Type B pancreatic cell (in vitro differentiated cells): Measurements from ENCODE around the gene TAF3. TPM values are rescaled to one million over a fixed set of nuclear protein-coding genes. Genes with fewer than 3 reads are reported as not detected.
A peak's percentile ranks its signal among the peaks of the same experiment; 100 is the strongest.

ENCODE experiments used
- DNase-seq: peaks from one replicate; pipeline ENCODE4 v3.0.0; 2021; ENCODE audit warnings: mixed read lengths; ENCODE audit not compliant: unreplicated experiment; ENCODE audit errors: extremely low spot score
- H3K27ac Mint-ChIP-seq: 2 replicates; pipeline ENCODE4 v1.8.0; 2021; ENCODE audit warnings: mild to moderate bottlenecking, mixed read lengths
- H3K27me3 Mint-ChIP-seq: 2 replicates; pipeline ENCODE4 v1.8.0; 2021; ENCODE audit warnings: mixed read lengths
- H3K36me3 Mint-ChIP-seq: 2 replicates; pipeline ENCODE4 v1.8.0; 2021; ENCODE audit warnings: mixed read lengths
- H3K4me1 Mint-ChIP-seq: one replicate; pipeline ENCODE4 v1.8.0; 2021; ENCODE audit warnings: mixed read lengths; ENCODE audit not compliant: unreplicated experiment
- H3K4me3 Mint-ChIP-seq: 2 replicates; pipeline ENCODE4 v1.8.0; 2021; ENCODE audit warnings: mild to moderate bottlenecking, mixed read lengths
- H3K9me3 Mint-ChIP-seq: 2 replicates; pipeline ENCODE4 v1.8.0; 2021; ENCODE audit warnings: mixed read lengths
- CTCF ChIP-seq: fragments of 200-600 bp; sonication (generic); conservative IDR thresholded peaks from 2 replicates; pipeline ENCODE4 v1.5.0; 2021; ENCODE audit warnings: antibody characterized with exemption, mild to moderate bottlenecking
- total RNA-seq: library from RNA; stranded (reverse); gene quantifications from 2 replicates; pipeline ENCODE4 v1.2.1, GENCODE V29; 2021; ENCODE audit warnings: low replicate concordance

The TAF3 gene
- total RNA-seq, 1 donor from 2014 or later: 9.9 TPM

GRCh38 chr10:8060010-8060703, 241.9 kb downstream of the TAF3 start:
- peaks cover 46% of the 10 kb centered on the region for H3K4me1 Mint-ChIP-seq
- peak overlapping the region; percentile 88 for H3K4me3 Mint-ChIP-seq
- DNase-seq: no peak
- H3K9me3 Mint-ChIP-seq: no peaks in the 10 kb centered on the region
- H3K36me3 Mint-ChIP-seq: peaks cover 52% of the 10 kb centered on the region
- peaks cover 80% of the 10 kb centered on the region for H3K27me3 Mint-ChIP-seq
- no peak for TF ChIP-seq CTCF
- H3K27ac Mint-ChIP-seq: peak overlapping the region; percentile 91

- no peaks in the 10 kb centered on the region for H3K9me3 Mint-ChIP-seq
- H3K4me3 Mint-ChIP-seq: peak overlapping the region; percentile 88
- no peak for DNase-seq
- peaks cover 54% of the 10 kb centered on the region for H3K36me3 Mint-ChIP-seq
- no peak for TF ChIP-seq CTCF
- H3K27ac Mint-ChIP-seq: peak overlapping the region; percentile 91
- peaks cover 80% of the 10 kb centered on the region for H3K27me3 Mint-ChIP-seq
- H3K4me1 Mint-ChIP-seq: peaks cover 46% of the 10 kb centered on the region
Observed at GRCh38 chr10:8060704-8061121, 242.4 kb downstream of the TAF3 start.

- no peak for DNase-seq
- Mint-ChIP-seq H3K27me3 (peaks cover 85% of the 10 kb centered on the region), H3K4me1 (peaks cover 44% of the 10 kb centered on the region), H3K27ac (peak overlapping the region; percentile 91), H3K4me3 (peak overlapping the region; percentile 88), H3K9me3 (no peaks in the 10 kb centered on the region), H3K36me3 (peaks cover 60% of the 10 kb centered on the region)
- no peak for TF ChIP-seq CTCF
Observed at GRCh38 chr10:8061274-8062211, 243.2 kb downstream of the TAF3 start.

- Mint-ChIP-seq H3K27ac (peak overlapping the region; percentile 70), H3K4me3 (peak overlapping the region; percentile 68), H3K4me1 (peaks cover 40% of the 10 kb centered on the region), H3K36me3 (peaks cover 57% of the 10 kb centered on the region), H3K9me3 (no peaks in the 10 kb centered on the region), H3K27me3 (peaks cover 69% of the 10 kb centered on the region)
- TF ChIP-seq CTCF: no peak
- DNase-seq: no peak
Observed at GRCh38 chr10:8063128-8063908, 245.0 kb downstream of the TAF3 start.

GRCh38 chr10:8063935-8064334, 245.6 kb downstream of the TAF3 start:
- peaks cover 57% of the 10 kb centered on the region for H3K36me3 Mint-ChIP-seq
- TF ChIP-seq CTCF: no peak
- peaks cover 39% of the 10 kb centered on the region for H3K4me1 Mint-ChIP-seq
- no peak for DNase-seq
- H3K9me3 Mint-ChIP-seq: no peaks in the 10 kb centered on the region
- peak overlapping the region; percentile 32 for H3K4me3 Mint-ChIP-seq
- H3K27me3 Mint-ChIP-seq: peaks cover 63% of the 10 kb centered on the region
- no peak overlapping the region for H3K27ac Mint-ChIP-seq
